22Rv1 (cell line): Measurements from ENCODE around the gene FAM107B.

Experiments used
- H3K27ac ChIP-seq: fragments of 450-650 bp; 2 replicates; pipeline ENCODE4 v1.5.1; 2017
- ZFX ChIP-seq: fragments of 450-650 bp; IDR thresholded peaks from 2 replicates; pipeline ENCODE4 v1.6.1; 2017; ENCODE audit warnings: antibody characterized with exemption, borderline replicate concordance
- TF ChIP-seq, protein P1 (sequence below): fragments of 450-650 bp; IDR thresholded peaks from 2 replicates; pipeline ENCODE4 v1.5.1; 2017; ENCODE audit warnings: mild to moderate bottlenecking

Gene FAM107B

DNA sequence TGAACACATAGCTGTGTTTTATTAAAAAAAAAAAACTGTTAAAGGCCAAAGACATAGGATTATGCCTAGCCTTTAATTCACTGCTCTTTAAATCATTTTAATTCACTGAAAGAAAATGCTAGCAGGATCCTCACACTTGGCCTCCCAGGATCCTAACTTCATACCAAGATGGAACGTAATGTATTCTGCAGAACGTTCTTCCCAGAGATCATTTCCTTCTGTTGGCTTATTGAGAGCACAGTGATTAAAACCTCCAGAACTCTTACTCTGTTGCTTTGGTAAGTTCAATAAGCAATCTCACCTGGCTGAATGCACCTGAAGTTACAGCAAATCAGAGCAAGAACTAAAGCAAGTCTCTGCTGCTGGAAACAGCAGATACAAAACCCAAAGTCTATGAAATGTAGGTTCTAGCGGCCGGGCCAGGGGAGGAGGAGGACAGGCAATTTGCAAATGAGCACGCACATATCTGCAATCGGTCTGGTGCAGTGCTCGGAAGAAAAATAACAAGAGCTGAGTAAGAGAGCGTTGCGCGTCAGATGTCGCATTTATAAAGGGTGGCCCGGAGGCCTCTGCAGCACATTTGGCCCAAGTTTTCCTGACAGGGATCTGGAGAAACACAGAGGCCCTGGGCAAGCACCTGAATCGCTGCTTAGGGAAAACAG lies 193.9 kb downstream of the FAM107B start:
- H3K27ac ChIP-seq, result no peak overlapping the region
- no peak for TF ChIP-seq ZFX
- TF ChIP-seq, protein P1, sequence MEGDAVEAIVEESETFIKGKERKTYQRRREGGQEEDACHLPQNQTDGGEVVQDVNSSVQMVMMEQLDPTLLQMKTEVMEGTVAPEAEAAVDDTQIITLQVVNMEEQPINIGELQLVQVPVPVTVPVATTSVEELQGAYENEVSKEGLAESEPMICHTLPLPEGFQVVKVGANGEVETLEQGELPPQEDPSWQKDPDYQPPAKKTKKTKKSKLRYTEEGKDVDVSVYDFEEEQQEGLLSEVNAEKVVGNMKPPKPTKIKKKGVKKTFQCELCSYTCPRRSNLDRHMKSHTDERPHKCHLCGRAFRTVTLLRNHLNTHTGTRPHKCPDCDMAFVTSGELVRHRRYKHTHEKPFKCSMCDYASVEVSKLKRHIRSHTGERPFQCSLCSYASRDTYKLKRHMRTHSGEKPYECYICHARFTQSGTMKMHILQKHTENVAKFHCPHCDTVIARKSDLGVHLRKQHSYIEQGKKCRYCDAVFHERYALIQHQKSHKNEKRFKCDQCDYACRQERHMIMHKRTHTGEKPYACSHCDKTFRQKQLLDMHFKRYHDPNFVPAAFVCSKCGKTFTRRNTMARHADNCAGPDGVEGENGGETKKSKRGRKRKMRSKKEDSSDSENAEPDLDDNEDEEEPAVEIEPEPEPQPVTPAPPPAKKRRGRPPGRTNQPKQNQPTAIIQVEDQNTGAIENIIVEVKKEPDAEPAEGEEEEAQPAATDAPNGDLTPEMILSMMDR, result no peak

DNA sequence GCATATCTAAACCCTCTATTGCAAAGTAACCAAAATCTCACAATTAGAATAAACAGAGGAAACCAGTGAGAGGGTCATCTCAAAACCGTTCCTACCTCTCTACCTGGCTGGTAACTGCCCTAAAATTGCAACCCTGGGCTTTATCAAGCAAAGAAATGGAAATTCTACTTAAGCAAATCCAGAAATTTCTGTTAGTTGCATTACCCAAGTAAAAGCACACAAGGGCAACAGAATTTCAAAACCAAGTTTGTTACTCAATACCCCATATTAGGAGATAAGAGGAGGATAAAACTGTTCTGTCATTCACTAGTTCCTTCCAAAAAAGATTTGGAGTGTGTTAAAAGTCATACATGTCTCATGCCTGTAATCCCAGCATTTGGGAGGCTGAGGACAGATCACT lies 195.3 kb downstream of the FAM107B start:
- TF ChIP-seq ZFX, result no peak
- TF ChIP-seq, protein P1, result no peak
- H3K27ac ChIP-seq, result no peak overlapping the region

DNA sequence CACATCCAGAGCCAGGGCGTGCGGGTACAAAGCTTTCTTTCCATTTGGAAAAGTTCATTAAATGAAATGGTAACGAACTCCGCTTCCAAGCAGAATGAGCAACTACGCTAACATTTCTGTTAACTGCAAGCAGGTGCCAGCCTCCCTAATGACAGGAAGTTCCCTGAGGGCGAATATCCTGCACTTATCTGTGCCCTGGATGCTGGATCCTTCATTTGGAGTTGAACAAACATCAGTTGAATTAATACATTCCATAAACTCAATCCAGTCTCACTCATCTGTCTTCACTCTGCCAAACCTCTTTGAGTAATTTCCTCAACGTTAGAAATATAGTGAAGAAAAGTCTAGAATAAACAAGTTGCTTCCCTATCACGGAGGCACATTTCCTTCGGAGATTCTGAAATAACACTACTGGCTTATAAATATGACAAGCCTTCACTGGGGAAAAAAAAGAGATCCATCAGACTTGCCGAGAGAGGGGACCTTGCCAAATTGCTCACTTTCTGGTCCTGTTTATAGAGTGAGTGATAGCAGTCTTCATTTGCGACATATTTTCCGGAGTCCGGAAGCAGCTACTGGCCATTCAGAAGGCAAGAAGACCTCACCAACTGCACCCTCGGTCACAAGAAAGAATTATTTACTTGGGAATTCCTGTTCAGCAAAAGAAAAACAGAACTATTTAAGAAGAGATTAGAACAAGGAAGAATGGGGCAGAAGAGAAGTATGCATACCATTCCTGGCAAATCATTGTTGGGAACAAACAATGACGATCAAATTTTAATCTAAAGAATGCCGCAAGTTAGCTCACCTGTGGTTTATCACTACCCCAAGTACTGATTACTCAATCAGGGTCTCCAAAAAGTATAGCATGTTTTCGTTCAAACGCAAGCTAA lies 196.4 kb downstream of the FAM107B start:
- no peak overlapping the region for H3K27ac ChIP-seq
- no peak for TF ChIP-seq ZFX

DNA sequence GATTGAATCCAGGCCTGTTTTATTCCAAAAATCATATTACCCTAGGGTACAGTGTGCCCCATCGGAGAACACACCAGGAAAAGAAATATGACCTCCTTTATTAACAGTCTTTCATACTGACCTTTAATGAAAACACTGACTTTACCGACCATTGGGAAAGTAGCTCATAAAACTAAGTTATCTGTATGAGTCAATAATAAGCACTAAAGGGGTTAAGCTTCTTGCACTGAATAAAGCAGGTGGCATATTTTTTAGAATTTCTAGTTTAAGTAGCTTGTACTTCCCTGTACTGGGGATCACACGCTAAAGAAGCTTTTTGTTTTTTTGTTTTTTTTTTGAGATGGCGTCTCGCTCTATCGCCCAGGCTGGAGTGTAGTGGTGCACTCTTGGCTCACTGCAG lies 199.8 kb downstream of the FAM107B start:
- H3K27ac ChIP-seq, result no peak overlapping the region
- TF ChIP-seq ZFX, result no peak
- TF ChIP-seq, protein P1, result no peak

DNA sequence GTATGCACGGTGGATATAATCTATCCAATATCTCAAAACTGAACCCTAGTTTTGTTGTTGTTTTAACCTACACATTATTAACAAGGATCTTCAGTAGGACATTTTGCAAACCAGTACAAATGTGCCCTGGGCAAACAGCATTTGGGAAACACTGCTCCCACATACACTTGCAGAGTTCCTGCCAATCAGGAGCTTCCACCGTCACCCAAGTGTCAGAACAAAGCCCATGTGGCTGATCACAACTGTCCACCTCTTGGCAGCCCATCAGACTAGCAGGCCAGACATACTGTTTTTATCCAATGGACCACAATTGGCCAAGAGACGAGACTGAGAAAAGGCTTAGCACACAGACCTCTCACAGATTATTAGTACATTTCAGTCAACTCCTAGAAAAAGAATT lies 200.4 kb downstream of the FAM107B start:
- no peak overlapping the region for H3K27ac ChIP-seq
- TF ChIP-seq, protein P1, result no peak
- no peak for TF ChIP-seq ZFX

DNA sequence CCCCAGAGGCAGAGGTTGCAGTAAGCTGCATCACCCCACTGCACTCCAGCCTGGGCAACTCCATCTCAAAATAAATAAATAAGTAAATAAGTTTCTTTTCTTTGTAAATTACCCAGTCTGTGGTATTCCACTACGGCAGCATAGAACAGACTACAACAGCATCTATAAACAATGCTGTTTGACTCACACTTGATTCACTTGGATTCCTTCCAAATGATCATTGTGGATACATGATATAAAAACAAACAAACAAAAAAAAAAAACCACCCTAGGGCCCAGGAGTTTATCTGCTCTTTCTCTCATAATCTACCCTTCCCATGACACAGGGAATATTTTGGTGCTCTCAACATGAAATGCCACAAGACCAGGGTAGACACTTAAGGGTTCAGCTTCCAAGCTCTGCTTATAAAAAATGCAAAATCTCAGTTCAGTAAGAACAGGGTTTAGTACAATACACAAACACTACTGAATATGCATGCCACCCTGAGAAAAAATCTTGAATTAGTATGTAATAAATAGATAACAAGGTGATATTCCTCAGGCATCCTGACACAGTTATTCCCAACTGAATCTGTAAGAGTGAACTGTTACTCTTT lies 200.9 kb downstream of the FAM107B start:
- peak overlapping the region; percentile 87; the same call in 1 of the 2 replicates for H3K27ac ChIP-seq
- no peak for TF ChIP-seq ZFX
- TF ChIP-seq, protein P1, result no peak

DNA sequence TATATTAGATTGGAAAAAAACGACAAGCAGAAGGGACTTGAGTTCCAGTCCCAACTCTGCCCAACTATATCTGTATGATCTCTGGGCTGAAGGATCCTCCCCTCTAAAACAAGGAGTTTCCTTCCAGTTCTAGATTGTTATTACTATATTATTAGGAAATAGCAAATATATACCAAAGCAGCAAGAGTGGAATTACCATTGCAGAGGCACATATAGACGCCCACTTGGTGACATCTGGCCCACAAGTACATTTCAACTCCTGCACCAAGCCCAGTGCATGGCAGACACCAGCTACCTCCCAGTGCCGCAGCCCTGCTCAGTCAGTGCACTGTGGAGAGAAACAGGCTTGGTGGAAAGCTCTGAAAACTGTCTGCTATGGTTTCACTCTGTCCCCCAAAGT lies 201.9 kb downstream of the FAM107B start:
- H3K27ac ChIP-seq, result peak overlapping the region; percentile 87
- TF ChIP-seq, protein P1, result no peak
- TF ChIP-seq ZFX, result no peak
